ENCODE measurements around the gene DNAJC7.
"Not testable (repeated sequence)": the region's sequence is repeated elsewhere in the genome, so short reads cannot be mapped to it uniquely, and the experiment has no call there.

DNAJC7 gene

GRCh38 chr17:42040818-42041217, 23.6 kb upstream of the DNAJC7 start:
- DNase-seq = no peak

DNA sequence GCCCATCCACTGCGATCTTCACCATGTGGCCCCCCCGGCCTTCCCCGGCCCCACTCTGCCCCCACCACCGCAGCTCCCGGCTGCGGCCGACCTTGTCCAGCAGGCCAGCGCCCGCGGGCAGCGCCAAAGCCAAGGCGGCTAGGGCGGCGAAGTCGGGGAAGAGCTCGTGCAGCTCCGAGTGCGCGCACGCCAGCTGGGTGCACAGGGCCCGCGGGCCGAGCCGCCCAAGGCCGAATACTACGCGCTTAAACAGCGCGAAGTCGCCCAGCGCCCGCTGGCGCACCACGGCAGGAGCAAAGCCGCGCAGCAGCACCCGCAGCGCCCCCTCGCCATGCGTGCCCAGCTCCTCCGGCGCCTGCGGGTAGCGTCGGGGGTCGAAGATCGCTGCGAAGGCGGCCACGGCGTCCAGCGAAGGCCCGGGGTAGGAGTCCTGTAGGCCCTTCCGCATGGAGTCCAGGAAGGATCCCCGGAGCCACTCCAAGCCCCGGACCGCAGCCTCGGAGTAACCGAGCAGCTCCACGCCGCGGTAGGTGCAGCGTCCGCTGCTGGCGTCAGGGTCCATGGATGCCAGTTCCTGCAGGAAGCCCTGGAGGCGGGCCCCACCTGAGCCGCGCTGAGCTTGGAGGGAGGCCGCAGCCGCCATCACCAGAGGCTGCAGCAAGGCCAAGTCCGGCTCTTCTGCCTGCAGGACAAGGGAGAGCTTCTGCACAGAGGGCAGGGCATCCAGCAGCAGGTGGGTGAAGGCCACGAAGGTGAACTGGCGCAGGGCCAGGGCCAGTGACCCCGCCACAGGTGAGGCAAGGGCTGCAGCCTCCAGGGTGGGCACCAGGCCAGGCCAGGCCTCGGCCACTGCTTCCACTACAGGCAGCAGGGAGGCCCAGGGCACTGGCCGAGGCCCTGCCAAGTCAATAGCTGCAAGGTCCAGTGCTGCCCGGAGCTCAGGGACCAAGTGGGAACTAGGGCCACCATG, 22.8 kb upstream of the DNAJC7 start:
- DNase-seq = no peak

DNA sequence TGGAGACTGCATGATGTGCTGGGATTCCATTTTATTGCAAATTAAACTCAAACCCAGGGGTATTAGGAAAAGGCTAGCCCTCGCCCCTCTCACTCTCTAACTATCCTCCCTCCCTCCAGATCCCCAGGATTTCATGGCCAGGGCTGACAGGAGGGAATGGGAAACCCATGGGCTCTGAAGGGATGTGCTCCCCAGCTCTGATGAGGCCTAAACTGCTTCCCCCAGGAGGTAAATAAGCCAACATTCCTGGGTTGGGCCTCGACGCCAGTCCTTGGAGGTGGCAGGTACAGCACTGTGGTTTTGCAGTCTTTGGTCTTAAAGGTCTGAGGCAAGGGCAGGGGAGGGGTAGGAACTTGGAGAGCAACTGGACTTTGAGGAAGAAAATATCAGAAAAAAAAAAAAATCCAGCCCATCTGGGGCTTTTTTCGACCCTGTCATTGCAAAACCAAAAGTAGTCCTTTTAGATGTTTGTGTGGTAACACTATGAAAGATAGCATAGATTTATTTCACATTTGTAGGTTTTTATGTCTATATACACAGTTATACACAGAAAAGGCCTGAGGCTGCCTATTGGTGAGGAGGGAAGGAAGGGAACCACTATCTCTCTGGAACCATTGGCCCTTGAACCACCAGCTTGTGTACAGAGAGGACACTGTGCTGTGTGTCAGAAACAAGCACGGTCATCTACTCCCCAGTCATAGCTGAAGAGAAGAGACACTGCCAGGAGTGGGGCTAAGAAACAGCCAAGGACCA, 21.2 kb upstream of the DNAJC7 start:
- no peak for DNase-seq

GRCh38 chr17:42034059-42034458, 16.8 kb upstream of the DNAJC7 start:
- DNase-seq = no peak

DNA sequence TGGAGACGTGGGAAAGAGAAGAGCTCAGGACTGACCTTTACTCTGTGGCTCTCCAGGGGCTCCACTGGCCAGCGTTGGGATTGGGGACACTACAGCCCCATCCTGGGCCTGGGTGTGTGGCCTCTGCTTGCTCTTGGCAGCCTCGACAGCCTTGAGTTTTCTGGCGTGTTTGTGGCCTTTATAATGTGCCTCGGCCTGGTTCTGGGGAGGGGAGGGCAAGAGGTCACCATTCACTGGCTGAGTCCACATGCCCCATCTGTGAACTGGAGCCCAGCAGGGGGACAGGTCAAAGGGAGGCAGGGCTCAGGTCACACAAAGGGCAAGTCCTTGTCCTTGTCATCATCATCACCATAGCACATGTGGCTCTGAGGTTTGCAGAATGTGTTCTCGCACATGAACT, 14.3 kb upstream of the DNAJC7 start:
- DNase-seq = no peak

DNA sequence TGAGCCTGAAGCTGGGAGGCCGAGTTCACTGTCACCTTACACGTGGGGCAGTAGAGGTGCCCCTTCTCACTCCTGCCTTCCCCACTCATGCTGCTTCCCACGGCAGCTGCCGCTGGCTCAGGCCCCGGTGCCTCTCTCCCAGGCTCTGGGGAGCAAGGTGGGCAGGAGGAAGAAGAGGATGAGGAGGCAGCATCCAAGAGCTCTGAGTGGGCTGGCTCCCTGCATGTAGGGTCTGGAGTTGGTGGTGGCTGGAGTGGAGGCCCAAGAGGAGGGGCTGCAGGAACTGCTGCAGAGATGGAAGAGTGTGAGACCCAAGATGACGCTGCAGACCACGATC, 11.5 kb upstream of the DNAJC7 start:
- DNase-seq = no peak

DNA sequence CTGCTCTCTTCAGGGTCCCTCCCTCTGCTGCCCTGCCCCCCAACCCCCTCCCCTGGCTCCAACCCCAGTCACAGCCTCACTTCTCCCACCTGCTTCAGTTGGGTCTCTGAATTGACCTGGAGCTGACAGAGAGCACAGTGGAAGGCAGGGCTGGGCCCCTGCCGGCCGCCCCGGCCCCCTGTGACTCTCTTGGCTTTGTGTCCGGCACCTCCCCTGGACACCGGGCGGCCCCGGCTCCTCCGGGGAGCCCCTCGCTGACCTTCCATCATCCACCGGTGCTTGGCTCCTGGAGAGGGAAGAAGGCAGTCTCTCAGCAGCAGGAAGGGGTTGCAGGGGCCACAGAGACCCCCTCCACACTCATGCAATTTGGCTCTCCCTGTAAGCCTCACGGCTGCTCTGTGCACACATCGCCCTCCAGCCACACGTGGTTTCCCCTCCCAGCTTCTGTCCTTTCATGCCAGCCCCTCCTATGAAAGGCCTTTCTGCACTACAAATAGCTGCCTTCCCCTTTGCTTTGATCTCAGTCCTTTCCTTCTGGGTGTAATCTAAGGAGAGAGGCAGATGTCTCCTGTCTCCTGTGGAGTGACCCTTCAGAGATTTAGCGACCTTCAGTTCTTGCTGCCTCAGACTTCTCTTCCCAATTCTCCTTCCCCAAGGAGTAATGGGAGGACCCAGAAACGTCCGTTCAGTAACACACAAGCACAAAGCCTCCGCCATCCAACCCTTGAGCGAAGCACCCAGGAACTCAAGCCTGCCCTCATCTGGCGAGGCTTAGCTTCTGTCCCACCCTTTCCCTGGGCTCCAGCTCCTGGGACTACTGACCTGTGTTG, 10.9 kb upstream of the DNAJC7 start:
- DNase-seq = no peak

- DNase-seq = no peak
Observed at GRCh38 chr17:42027590-42027889, 10.3 kb upstream of the DNAJC7 start.

- no peak for DNase-seq
Observed at GRCh38 chr17:42026857-42027589, 9.8 kb upstream of the DNAJC7 start.

DNA sequence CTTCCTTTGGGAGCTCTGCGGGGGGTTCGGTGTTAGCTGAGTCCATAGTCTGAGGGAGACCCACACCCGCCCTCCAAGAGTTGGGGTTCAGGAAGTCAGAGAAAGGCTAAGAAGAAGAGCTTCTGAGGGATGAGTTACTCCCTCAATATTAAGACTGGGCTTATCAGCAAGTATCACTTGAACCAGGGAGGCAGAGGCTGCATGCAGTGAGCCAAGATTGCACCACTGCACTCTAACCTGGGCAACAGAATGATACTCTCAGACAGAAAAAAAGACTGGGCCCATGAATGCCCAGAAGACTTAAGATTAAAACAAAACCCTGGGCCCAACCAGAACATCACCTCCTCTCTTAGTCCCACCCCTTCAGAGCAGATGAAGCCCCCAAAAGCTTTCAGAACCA, 8.7 kb upstream of the DNAJC7 start:
- no peak for DNase-seq

DNA sequence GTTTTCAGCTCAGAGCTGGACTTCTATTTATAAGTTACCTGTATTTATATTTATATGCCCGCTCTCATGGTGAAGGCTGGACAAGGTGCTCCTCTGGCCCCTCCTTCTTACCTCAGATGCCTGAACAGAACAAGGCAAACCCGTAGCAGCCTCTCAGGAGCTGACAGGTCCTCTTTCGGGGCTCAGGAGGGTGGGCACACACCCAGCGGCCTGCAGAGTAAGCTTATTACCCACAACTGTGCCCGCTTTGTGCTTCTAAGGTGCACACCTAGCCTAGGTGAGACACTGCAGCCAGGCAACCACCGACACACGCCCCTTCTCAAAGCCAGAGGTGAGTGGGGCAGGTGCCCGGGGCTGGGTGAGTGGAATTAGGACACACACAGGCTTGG, 7.9 kb upstream of the DNAJC7 start:
- DNase-seq = no peak

- peak; percentile 4 for DNase-seq
Observed at GRCh38 chr17:42023524-42024349, 6.5 kb upstream of the DNAJC7 start.

GRCh38 chr17:42020845-42021244, 3.6 kb upstream of the DNAJC7 start:
- DNase-seq = not testable (repeated sequence)

DNA sequence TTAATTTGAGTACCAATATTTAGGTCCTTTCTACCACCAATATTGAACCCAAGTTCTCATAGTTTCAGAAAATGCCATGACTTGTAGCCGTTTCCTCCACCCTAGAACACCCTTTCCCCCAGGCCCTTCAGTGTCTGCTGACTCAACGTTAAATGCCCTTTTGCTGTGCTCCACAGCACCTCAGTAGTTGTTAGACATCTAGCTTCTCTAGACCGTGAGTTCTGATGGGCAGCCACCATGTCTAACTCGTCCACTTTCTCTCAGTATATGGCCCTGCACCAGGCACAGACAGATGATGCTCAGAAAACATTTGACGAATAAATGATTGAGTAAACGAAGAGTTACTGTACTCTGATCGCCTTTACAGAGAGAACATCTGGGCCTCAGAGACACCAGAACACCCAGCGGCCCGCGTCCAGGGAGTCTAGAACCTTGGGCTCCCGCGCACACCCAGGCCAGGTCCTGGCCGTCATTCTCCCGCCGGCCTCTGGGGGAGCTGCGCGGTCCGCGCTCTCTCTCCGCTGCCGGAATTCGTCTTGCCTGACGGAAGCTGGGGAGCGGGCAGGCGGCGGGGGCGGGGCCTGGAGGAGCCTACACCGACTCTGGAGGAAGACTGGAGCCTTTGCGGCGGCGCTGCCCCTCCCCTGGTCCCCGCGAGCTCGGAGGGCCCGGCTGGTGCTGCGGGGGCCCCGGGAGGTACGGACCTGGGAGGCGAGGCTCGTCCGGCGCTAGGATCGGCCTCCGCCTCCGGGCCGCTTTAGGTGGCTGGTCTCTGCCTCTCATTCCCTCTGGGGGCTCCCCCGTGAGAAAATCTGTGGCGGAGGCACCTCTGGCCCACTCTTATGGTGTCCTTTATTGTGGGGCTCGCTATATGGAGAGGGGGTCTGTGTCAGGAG, 2.5 kb upstream of the DNAJC7 start, which contains the start of gene NKIRAS2:
NKIRAS2 (plus strand) TSS at position 582 of the 896 bp plus-strand sequence. CDS start 1,488 bp downstream, outside the sequence.
- DNase-seq = peak; percentile 92

- no peak for DNase-seq
Observed at GRCh38 chr17:42018988-42019387, 1.7 kb upstream of the DNAJC7 start.

DNA sequence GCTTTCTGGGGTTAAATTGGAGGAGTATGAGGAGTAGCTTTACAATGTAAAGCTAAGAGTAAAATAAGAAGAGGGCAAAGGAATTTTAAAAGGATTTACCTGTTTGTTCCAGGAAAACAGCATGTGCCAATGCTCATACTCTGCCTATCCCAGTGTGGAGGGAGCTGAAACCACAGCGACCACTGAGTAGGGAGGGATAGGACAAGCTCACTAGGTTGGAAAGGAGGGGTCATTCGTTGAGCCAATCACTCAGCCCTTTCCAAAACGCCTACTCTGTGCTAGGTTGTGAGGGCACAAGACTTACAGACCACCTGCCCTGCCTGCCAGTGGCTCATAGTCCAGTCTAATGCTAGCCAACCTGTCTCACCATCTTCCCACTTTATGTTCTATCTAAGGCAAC, 1.1 kb upstream of the DNAJC7 start:
- DNase-seq = no peak

- no peak for DNase-seq
Observed at GRCh38 chr17:42017866-42018200, 594 bp upstream of the DNAJC7 start.

DNA sequence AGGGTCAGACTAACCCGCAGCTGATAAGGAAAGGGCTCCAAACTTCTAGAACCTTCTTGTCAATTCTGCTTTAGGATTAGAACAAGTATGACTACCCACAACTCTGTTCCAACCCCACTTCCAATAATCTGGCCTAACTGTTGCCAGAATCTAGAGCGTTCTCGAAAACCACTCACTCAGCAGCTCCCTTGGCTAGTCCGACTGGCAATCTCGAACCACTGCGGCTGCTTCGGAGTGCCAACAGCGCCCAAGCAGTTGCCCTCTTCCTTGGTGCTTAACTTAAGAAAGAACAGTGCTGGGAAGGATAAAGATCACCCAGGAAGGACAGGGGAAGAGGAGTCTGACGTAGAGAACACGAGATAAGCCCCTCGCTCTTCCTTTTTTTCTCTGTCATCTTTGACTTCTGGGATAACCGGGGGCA, 818 bp downstream of the DNAJC7 start:
- DNase-seq = peak; percentile 13

DNA sequence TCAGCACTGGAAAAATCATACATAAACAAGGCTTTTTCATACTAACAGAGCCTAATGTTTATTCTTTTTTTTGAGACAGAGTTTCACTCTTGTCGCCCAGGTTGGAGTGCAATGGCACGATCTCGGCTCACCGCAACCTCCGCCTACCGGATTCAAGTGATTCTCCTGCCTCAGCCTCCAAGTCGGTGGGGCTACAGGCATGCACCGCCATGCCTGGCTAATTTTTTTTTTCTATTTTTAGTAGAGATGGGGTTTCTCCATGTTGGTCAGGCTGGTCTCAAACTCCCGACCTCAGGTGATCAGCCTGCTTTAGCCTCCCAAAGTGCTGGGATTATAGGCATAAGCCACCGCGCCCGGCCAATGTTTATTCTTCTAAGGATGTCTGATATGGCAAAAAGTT, 3.5 kb downstream of the DNAJC7 start:
- not testable (repeated sequence) for DNase-seq

DNA sequence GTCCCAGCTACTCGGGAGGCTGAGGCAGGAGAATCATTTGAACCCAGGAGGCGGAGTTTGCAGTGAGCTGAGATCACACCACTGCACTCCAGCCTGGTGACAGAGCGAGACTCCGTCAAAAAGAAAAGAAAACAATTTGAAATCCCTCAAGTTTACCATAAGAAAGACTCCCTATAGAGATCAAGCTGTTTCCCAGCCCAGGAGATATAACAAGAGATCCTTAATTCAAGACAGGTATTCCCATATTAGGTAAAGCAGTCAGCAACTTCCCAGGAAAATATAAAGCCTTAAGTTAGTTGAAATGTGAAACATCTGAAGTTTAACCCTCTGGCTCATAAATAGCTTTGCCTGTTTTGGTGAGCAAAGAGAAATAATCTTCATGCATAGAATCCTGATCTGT, 4.9 kb downstream of the DNAJC7 start:
- DNase-seq = not testable (repeated sequence)
